Epithelial cell of prostate (primary cell): Measurements from ENCODE around the gene SLC17A9.

Experiments used
- DNase-seq: peaks from one replicate; pipeline ENCODE4 v3.0.0-alpha.2; 2011; ENCODE audit warnings: low read depth, low spot score
- H3K27ac ChIP-seq: fragments of 450-650 bp; 2 replicates; pipeline ENCODE4 v1.5.1; 2017; ENCODE audit warnings: mild to moderate bottlenecking

Gene SLC17A9

GRCh38 chr20:62937268-62938104, 15.0 kb upstream of the SLC17A9 start:
- DNase-seq, result peak; percentile 87
- H3K27ac ChIP-seq, result peak overlapping the region; percentile 88

- DNase-seq, result no peak
- peak within 1 kb of the TSS; percentile 88 for H3K27ac ChIP-seq
Measured at GRCh38 chr20:62938105-62938888, 14.2 kb upstream of the SLC17A9 start, which contains the start of gene GID8. Gene GID8 (plus strand): TSS chr20:62938147. CDS start chr20:62941503, 3,356 bp downstream.

- no peak for DNase-seq
- H3K27ac ChIP-seq, result no peak overlapping the region
Measured at GRCh38 chr20:62940875-62941274, 11.6 kb upstream of the SLC17A9 start.

GRCh38 chr20:62941792-62942191, 10.7 kb upstream of the SLC17A9 start:
- H3K27ac ChIP-seq, result no peak overlapping the region
- no peak for DNase-seq

GRCh38 chr20:62942456-62942855, 10.1 kb upstream of the SLC17A9 start:
- H3K27ac ChIP-seq, result no peak overlapping the region
- DNase-seq, result no peak

GRCh38 chr20:62943396-62943795, 9.1 kb upstream of the SLC17A9 start:
- H3K27ac ChIP-seq, result no peak overlapping the region
- DNase-seq, result no peak

GRCh38 chr20:62944184-62944583, 8.3 kb upstream of the SLC17A9 start:
- no peak overlapping the region for H3K27ac ChIP-seq
- DNase-seq, result no peak

DNA sequence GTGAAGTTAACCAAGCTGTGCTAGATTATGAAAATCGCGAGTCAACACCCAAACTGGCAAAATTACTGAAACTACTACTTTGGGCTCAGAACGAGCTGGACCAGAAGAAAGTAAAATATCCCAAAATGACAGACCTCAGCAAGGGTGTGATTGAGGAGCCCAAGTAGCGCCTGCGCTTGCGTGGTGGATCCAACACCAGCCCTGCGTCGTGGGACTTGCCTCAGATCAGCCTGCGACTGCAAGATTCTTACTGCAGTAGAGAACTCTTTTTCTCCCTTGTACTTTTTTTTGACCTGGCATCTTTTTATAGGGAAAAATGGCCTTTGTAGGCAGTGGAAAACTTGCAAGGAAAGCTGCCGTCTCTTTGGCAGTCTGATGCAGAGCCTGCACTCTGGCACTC, 7.8 kb upstream of the SLC17A9 start:
- no peak for DNase-seq

GRCh38 chr20:62945771-62946339, 6.7 kb upstream of the SLC17A9 start:
- DNase-seq, result no peak
- H3K27ac ChIP-seq, result no peak overlapping the region

More for the DNA sequence above, 7.8 kb upstream of the SLC17A9 start:
- H3K27ac ChIP-seq, result no peak overlapping the region

GRCh38 chr20:62946918-62947317, 5.6 kb upstream of the SLC17A9 start:
- H3K27ac ChIP-seq, result no peak overlapping the region
- DNase-seq, result no peak

DNA sequence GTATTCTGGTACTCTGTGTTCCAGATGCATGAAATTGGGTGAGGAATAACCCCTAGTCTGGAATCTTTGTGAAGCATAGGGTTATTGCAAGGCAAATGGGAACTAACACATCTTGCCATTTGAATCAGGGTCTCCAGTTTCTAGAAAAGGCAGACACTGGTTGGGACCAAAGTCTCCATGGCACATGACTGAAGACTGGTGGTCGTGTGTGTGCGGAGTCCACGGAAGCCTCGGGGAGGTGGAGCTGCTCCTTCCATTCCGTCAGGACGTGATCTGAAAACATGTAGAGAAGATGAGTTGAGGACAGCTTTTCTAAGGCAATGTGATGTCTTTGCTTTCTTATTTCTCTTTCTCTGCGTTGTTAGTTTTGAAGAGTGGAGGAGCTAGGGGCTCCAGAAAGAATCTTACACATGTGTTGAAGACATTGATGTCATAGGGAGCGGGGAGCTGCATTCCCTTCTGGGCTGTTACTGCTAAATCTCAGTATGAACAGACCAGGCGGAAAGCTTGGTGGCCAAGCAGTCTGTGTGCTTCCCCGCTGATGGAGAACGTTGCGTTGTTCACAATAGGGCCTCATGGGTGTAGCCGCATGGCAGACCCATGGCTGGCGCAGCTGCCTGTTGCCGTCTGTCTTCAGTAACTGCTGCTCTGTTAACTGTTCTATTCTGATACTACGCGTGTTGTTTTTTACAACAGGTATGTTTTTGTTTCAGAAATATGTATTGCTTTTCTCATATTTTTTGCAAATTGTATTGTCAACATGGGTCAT, 4.8 kb upstream of the SLC17A9 start:
- no peak overlapping the region for H3K27ac ChIP-seq
- no peak for DNase-seq

- H3K27ac ChIP-seq, result no peak overlapping the region
- DNase-seq, result no peak
Measured at GRCh38 chr20:62949153-62949821, 3.2 kb upstream of the SLC17A9 start.

DNA sequence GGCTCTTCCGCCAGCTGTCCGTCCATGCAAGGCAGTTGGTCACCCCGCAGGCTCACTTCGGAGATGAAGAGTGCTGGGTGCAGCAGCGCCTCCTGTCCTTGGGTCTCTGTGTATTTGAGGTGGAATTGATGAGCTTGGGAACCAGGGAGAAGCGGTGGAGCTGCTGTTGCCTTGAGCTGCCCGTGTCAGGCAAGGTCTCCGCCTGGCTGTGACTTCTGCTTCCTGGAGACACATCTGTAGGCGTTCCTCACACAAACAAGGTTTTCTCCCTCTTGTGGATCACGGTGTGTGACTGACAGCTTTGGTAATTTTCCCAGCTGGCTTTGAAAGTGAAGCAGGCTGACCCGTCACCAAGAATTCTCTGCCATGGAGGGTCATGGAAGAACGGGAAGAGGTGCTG, 2.5 kb upstream of the SLC17A9 start:
- no peak for DNase-seq
- no peak overlapping the region for H3K27ac ChIP-seq

DNA sequence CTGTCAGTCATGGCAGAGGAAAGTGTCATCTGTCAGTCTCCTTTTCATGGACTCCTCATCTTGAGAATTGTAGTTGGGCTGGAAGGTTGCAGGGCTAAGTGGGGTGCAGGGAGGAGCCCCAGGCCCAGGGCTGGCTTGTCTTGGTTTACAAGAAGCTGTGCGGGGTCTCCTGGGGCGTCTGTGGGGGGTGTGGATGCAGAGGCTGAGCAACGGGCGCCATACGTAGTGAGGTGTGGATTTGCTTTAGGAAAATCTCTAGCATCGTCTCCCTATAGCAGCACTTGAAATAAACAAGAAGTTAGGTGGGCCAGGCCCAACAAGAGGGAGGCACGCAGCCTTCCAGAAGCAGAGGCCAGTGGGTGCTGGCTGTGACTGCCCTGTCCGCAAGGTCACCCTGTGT, 1.8 kb upstream of the SLC17A9 start:
- no peak overlapping the region for H3K27ac ChIP-seq
- DNase-seq, result no peak

DNA sequence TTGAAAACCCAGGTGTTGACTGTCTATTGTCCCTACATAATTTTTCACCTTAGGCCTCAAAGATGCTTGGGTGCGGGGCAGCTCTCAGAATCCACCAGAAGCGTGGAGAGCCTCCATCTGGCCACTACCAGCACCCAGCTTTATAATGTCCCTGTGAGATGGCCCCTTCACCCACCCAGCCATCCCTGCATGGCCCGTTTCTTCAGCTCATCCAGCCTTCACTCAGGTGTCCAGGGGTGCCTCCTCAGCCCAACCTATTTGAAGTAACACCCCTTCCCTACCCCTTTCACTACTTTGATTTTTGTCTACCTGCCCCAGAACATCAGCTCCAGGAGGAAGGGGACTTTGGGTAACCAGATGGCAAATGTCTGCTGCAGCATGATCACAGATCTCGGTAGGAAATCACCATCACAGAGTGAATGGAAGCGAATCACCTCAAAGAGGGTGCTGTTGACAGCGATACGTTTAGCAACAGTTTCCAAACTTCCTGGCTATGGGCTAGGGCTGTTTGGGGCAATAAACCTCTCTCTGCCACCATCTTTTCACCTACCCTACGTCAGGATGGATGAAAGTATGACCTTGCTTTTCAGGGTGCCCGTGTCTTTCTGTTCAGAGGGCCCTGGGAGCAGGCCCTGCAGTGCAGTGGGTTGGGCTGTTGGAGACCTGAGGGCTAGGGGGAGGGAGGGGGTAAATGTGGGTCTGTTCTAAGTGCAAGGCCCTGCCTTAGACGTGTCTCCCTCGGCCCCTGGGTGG, 1.2 kb upstream of the SLC17A9 start:
- DNase-seq, result no peak
- H3K27ac ChIP-seq, result no peak overlapping the region

GRCh38 chr20:62951896-62952372, 575 bp upstream of the SLC17A9 start:
- no peak overlapping the region for H3K27ac ChIP-seq
- DNase-seq, result no peak

DNA sequence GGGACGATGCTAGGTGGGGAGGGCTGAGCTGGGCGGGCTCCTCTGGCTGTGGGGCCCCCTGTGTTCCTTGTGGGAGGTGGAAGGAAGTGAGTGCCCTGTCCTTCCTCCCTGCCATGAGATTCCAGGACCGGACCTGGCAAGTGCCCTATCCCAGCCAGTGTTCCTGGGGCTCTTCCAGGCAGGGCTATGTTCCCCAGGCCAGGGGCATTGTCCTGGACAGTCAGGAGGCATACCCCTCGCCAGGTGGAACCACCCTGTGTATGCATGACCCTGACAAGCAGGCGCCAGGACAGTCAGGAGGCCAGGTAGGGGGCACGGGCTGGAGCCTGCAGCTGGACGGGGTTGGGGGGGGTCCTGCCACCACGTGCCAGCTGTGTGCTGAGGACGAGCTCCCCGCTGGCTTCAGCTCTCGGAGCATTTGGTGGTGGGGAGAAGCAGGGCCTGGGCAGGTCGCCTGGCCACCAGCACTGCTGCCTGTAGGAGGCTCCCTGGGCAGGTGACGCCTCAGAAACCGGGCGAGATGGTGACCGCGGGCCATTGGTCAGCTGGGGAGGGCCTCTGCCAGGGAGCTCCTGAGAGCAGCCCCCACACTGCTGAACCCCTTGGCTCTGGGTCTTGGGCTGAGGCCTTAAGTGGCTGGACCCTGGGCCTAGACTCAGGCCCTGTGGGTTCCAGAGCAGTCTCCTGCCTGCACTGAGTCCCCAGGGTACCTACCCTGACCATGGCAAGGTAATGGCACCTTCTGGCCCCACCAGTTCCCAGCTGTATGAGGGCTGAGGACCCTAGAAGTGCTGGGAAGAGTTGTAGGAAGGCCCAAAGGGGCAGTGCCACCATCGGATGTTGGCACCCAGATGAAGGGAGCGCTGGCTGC, 694 bp downstream of the SLC17A9 start:
- no peak for DNase-seq

More for the DNA sequence above, 694 bp downstream of the SLC17A9 start:
- H3K27ac ChIP-seq, result no peak overlapping the region
